ENCODE results near the gene ABHD12B. TPM values are rescaled to one million over a fixed set of nuclear protein-coding genes. Genes with fewer than 3 reads are reported as not detected.

ABHD12B gene, protein sequence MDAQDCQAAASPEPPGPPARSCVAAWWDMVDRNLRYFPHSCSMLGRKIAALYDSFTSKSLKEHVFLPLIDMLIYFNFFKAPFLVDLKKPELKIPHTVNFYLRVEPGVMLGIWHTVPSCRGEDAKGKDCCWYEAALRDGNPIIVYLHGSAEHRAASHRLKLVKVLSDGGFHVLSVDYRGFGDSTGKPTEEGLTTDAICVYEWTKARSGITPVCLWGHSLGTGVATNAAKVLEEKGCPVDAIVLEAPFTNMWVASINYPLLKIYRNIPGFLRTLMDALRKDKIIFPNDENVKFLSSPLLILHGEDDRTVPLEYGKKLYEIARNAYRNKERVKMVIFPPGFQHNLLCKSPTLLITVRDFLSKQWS
- 16.4 TPM for polyA plus RNA-seq (2013, experiment 1 of 2)
- polyA plus RNA-seq (2013, experiment 2 of 2): 14.7 TPM

DNA sequence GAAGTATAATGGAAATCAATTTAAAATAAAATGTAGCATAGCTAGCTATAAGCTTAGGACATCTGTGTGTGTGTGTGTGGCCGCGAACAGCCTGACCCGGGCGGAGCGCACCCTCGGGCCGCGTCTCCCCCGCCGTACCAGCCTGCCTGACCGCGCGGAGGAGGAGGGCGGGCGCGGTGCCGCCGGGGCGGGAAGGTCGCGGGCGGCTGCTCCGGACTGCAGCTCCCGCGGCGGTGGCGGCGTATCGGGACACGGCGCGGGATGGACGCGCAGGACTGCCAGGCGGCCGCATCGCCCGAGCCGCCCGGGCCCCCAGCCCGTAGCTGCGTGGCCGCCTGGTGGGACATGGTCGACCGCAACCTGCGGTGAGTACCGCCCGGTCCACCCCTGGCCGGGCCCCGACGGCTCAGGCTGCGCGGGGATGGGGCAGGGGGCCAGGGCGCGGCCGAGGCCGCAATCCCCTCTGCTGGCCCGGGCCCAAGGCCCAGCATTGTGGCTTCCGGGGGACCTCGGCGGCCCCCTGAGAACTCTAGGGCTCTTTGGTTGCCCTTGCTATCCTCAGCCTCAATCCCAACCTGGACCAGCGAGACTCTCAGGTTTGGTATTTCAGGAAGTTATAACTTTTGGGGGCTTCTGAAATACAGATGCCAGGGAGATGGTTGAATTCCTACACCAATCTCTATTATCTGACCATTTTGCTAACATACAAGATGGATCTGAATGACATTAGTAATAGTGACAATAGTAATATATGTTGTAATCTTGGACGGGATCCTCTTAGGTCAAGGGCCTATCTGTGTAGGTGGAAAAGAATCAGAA is at the start of gene ABHD12B:
ABHD12B (plus strand) TSS at position 140 of the 819 bp plus-strand sequence; CDS start at position 262, 122 bp downstream.
- Histone ChIP-seq H3K79me1 (ENCODE audit: low read length) (no peaks in the 10 kb centered on the region), H3K27me3 (ENCODE audit: insufficient read depth, low read length, poor library complexity) (peaks cover 14% of the 10 kb centered on the region), H2BK120ac (ENCODE audit: low read depth, low read length) (no peak within 1 kb of the TSS), H3K4ac (ENCODE audit: low read depth, low read length) (no peak within 1 kb of the TSS), H3K23ac (ENCODE audit: low read length) (no peak within 1 kb of the TSS), H3K4me2 (ENCODE audit: low read length) (no peak within 1 kb of the TSS), H3K36me3 (ENCODE audit: control insufficient read depth, insufficient read depth, low read length) (no peaks in the 10 kb centered on the region), H4K5ac (ENCODE audit: low read length) (no peak within 1 kb of the TSS), H3K27ac (ENCODE audit: low read depth, low read length) (no peak within 1 kb of the TSS), H4K8ac (ENCODE audit: low read depth, low read length) (no peak within 1 kb of the TSS), H3K18ac (ENCODE audit: low read length) (peak within 1 kb of the TSS; percentile 4), H3K56ac (ENCODE audit: low read length) (peak within 1 kb of the TSS; percentile 58), H3K9ac (ENCODE audit: low read length) (peak within 1 kb of the TSS; percentile 43), H2BK5ac (ENCODE audit: low read length) (no peak within 1 kb of the TSS), H3K79me2 (ENCODE audit: control insufficient read depth, insufficient read depth, low read length) (no peaks in the 10 kb centered on the region), H3K4me1 (ENCODE audit: control insufficient read depth, low read depth, low read length) (peaks cover 7% of the 10 kb centered on the region), H2AK5ac (ENCODE audit: low read length) (no peak within 1 kb of the TSS), H2BK15ac (replicated peaks; ENCODE audit: low read depth) (no peak within 1 kb of the TSS), H3K4me3 (ENCODE audit: low read length) (no peak within 1 kb of the TSS)
- WGBS (ENCODE audit: extremely low coverage, insufficient coverage, low lambda C conversion rate): no CpG with 5 or more reads among the region's 63 CpGs
- DNase-seq: no peak

DNA sequence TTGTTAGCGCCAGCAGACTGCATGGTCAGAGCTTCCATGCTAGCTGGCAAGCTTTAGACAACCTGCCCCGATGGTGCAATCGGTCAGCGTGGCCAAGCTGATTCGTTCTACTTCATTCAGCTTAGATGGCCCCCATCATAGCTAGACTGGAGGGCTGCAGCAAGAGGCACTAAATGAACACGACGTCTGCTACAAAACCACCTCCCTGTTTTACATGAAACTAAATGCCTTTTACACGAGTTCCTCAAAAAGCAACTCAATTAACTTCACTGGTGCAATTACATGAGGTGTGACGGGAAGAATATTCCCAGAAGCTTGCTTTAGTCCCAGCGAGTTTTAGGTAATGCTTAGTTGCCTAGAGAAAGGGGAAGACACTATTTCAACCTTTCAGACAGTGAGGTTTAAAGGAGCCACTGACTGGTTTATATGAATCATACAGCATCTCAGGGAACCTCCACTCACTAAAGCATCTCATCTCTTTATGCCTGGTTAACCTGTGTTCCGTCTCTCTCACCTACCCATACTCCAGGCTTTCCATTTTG is 49.3 kb upstream of the ABHD12B start:
- Histone ChIP-seq H3K9ac (ENCODE audit: low read length) (no peak overlapping the region), H4K8ac (ENCODE audit: low read depth, low read length) (no peak overlapping the region), H3K18ac (ENCODE audit: low read length) (no peak overlapping the region), H3K23ac (ENCODE audit: low read length) (no peak overlapping the region), H4K5ac (ENCODE audit: low read length) (no peak overlapping the region), H3K56ac (ENCODE audit: low read length) (no peak overlapping the region), H3K4me1 (ENCODE audit: control insufficient read depth, low read depth, low read length) (peaks cover 7% of the 10 kb centered on the region), H3K27me3 (ENCODE audit: insufficient read depth, low read length, poor library complexity) (no peaks in the 10 kb centered on the region), H2AK5ac (ENCODE audit: low read length) (no peak overlapping the region), H3K36me3 (ENCODE audit: control insufficient read depth, insufficient read depth, low read length) (no peaks in the 10 kb centered on the region), H3K79me2 (ENCODE audit: control insufficient read depth, insufficient read depth, low read length) (peaks cover 2% of the 10 kb centered on the region), H3K4me3 (ENCODE audit: low read length) (no peak overlapping the region), H3K27ac (ENCODE audit: low read depth, low read length) (no peak overlapping the region), H2BK120ac (ENCODE audit: low read depth, low read length) (no peak overlapping the region), H3K79me1 (ENCODE audit: low read length) (peaks cover 16% of the 10 kb centered on the region), H2BK15ac (replicated peaks; ENCODE audit: low read depth) (no peak overlapping the region), H3K4me2 (ENCODE audit: low read length) (no peak overlapping the region), H2BK5ac (ENCODE audit: low read length) (no peak overlapping the region), H3K4ac (ENCODE audit: low read depth, low read length) (no peak overlapping the region)
- no CpG with 5 or more reads among the region's 11 CpGs for WGBS (ENCODE audit: extremely low coverage, insufficient coverage, low lambda C conversion rate)
- no peak for DNase-seq

DNA sequence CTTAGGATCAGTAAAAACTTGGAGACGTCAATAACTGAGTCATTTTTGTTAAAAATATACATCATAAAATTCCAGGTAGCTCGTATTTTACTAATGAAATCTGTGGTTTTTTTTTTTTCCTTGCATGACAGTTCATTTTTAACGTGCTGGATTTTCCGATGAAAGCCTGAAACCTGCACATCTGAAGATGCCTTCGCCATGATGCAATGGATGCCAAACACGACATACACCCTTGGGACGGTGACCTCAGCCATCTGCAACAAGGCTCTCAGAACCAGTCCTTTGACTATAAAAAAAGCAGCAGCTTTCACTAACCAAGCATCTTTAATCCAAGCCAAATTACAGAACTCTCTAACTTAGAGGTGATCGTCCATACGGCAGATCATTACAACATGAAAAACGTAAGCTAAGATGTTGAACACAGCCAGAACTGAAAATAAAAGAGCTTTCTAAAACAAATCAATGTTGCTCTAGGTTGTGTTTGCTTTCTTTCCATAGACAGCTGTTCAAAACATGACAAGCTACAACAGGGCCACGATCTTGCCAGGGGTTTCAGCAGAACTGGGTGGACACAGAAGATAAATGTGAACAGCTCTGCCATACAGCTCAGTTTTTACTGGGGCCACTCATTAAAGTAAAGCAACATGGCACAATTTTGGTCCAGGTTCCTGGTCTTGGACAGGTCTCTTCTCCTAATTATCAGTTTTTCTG is 48.6 kb upstream of the ABHD12B start:
- Histone ChIP-seq H2BK5ac (ENCODE audit: low read length) (no peak overlapping the region), H3K4ac (ENCODE audit: low read depth, low read length) (no peak overlapping the region), H3K79me2 (ENCODE audit: control insufficient read depth, insufficient read depth, low read length) (peaks cover 2% of the 10 kb centered on the region), H4K5ac (ENCODE audit: low read length) (no peak overlapping the region), H3K4me2 (ENCODE audit: low read length) (no peak overlapping the region), H2BK15ac (replicated peaks; ENCODE audit: low read depth) (no peak overlapping the region), H2AK5ac (ENCODE audit: low read length) (no peak overlapping the region), H3K23ac (ENCODE audit: low read length) (no peak overlapping the region), H3K56ac (ENCODE audit: low read length) (no peak overlapping the region), H3K36me3 (ENCODE audit: control insufficient read depth, insufficient read depth, low read length) (no peaks in the 10 kb centered on the region), H3K79me1 (ENCODE audit: low read length) (peaks cover 16% of the 10 kb centered on the region), H3K27me3 (ENCODE audit: insufficient read depth, low read length, poor library complexity) (no peaks in the 10 kb centered on the region), H3K4me3 (ENCODE audit: low read length) (no peak overlapping the region), H4K8ac (ENCODE audit: low read depth, low read length) (no peak overlapping the region), H2BK120ac (ENCODE audit: low read depth, low read length) (no peak overlapping the region), H3K18ac (ENCODE audit: low read length) (no peak overlapping the region), H3K27ac (ENCODE audit: low read depth, low read length) (no peak overlapping the region), H3K4me1 (ENCODE audit: control insufficient read depth, low read depth, low read length) (peaks cover 7% of the 10 kb centered on the region), H3K9ac (ENCODE audit: low read length) (no peak overlapping the region)
- no CpG with 5 or more reads among the region's 11 CpGs for WGBS (ENCODE audit: extremely low coverage, insufficient coverage, low lambda C conversion rate)
- peak; percentile 35 for DNase-seq

DNA sequence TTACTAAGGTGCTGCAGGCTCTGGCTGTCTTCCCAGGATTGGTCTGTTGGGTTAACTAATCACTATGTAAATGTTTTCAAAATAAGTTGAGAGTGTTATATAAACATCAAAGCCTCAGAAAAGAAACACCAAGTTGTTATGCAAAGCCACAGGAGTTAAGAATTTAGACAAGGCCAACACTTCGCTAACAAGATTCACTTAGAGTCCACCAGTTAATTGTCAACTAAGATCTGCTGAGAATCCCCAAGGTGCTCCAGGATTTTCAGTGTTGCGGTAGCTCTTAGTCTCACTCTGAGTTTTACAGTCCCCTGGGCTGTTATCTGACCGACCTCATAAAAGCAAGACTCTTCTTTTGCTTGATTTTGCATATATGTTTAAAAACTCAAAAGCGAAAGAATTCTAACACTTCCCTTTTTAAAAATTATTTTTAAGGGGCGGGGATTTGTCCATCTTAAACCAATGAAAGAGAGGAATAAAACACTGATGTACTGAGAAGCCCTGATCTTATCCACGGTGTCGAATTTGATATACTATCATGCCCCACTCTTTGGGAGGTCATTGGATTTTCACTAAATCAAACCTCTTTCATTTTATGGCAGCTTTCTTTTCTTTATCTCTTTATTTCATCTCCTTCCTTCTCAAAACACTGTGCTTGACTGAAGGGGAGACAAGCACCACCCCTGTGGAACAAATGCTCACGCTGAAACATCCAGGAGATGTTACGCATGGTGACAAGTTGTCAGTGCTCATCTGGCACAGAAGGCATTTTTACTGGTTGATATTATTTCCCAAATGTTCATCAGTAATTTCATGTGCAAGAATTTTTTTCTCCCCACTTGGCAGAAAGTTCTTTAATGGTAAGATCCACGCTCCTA is 47.9 kb upstream of the ABHD12B start:
- peaks cover 2% of the 10 kb centered on the region for H3K79me2 ChIP-seq (ENCODE audit: control insufficient read depth, insufficient read depth, low read length)
- H3K23ac ChIP-seq (ENCODE audit: low read length): no peak overlapping the region
- no peak overlapping the region for H3K4me3 ChIP-seq (ENCODE audit: low read length)
- no peak overlapping the region for H3K4me2 ChIP-seq (ENCODE audit: low read length)
- no peaks in the 10 kb centered on the region for H3K36me3 ChIP-seq (ENCODE audit: control insufficient read depth, insufficient read depth, low read length)
- H3K56ac ChIP-seq (ENCODE audit: low read length): no peak overlapping the region
- H3K18ac ChIP-seq (ENCODE audit: low read length): no peak overlapping the region
- no peak overlapping the region for H3K4ac ChIP-seq (ENCODE audit: low read depth, low read length)
- DNase-seq: peak; percentile 55
- H2BK5ac ChIP-seq (ENCODE audit: low read length): no peak overlapping the region
- peaks cover 16% of the 10 kb centered on the region for H3K79me1 ChIP-seq (ENCODE audit: low read length)
- no peak overlapping the region for H3K9ac ChIP-seq (ENCODE audit: low read length)
- no peak overlapping the region for H4K5ac ChIP-seq (ENCODE audit: low read length)
- no peak overlapping the region for H4K8ac ChIP-seq (ENCODE audit: low read depth, low read length)
- no peak overlapping the region for H2BK15ac ChIP-seq (replicated peaks; ENCODE audit: low read depth)
- H2AK5ac ChIP-seq (ENCODE audit: low read length): no peak overlapping the region
- no peak overlapping the region for H2BK120ac ChIP-seq (ENCODE audit: low read depth, low read length)
- H3K27me3 ChIP-seq (ENCODE audit: insufficient read depth, low read length, poor library complexity): peaks cover 2% of the 10 kb centered on the region
- WGBS (ENCODE audit: extremely low coverage, insufficient coverage, low lambda C conversion rate): no CpG with 5 or more reads among the region's 10 CpGs
- no peak overlapping the region for H3K27ac ChIP-seq (ENCODE audit: low read depth, low read length)
- H3K4me1 ChIP-seq (ENCODE audit: control insufficient read depth, low read depth, low read length): peaks cover 7% of the 10 kb centered on the region

DNA sequence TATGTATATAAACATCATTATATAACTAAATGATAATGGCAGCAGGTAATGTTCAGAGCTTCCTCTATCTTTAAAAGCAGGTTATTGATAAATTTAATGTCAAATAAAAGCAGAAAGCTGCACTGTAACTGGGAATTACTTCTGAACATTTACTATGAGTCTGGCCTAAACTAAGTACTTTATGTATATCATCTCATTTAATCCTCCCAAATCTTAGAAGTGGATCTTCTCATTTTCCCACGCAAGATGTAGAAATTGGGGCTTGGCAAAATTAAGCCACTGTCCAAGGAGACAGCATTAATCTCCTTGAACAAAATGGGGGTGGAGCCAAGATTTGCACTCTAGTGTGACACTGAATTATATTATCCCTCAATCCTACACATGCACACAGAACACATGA is 46.5 kb upstream of the ABHD12B start:
- Histone ChIP-seq H2BK15ac (replicated peaks; ENCODE audit: low read depth) (no peak overlapping the region), H2AK5ac (ENCODE audit: low read length) (no peak overlapping the region), H2BK120ac (ENCODE audit: low read depth, low read length) (no peak overlapping the region), H3K9ac (ENCODE audit: low read length) (no peak overlapping the region), H3K23ac (ENCODE audit: low read length) (no peak overlapping the region), H3K27ac (ENCODE audit: low read depth, low read length) (no peak overlapping the region), H3K4ac (ENCODE audit: low read depth, low read length) (no peak overlapping the region), H3K4me1 (ENCODE audit: control insufficient read depth, low read depth, low read length) (peaks cover 8% of the 10 kb centered on the region), H3K4me3 (ENCODE audit: low read length) (no peak overlapping the region), H3K79me2 (ENCODE audit: control insufficient read depth, insufficient read depth, low read length) (peaks cover 2% of the 10 kb centered on the region), H3K56ac (ENCODE audit: low read length) (no peak overlapping the region), H4K8ac (ENCODE audit: low read depth, low read length) (no peak overlapping the region), H3K36me3 (ENCODE audit: control insufficient read depth, insufficient read depth, low read length) (no peaks in the 10 kb centered on the region), H3K27me3 (ENCODE audit: insufficient read depth, low read length, poor library complexity) (peaks cover 6% of the 10 kb centered on the region), H4K5ac (ENCODE audit: low read length) (no peak overlapping the region), H2BK5ac (ENCODE audit: low read length) (no peak overlapping the region), H3K4me2 (ENCODE audit: low read length) (no peak overlapping the region), H3K18ac (ENCODE audit: low read length) (no peak overlapping the region), H3K79me1 (ENCODE audit: low read length) (peaks cover 14% of the 10 kb centered on the region)
- DNase-seq: no peak
- WGBS (ENCODE audit: extremely low coverage, insufficient coverage, low lambda C conversion rate): no CpG with 5 or more reads among the region's 1 CpG
